Measurements from ENCODE around the gene SLIT3. TPM values are rescaled to one million over a fixed set of nuclear protein-coding genes. Genes with fewer than 3 reads are reported as not detected.
A peak's percentile ranks its signal among the peaks of the same experiment; 100 is the strongest.

The SLIT3 gene
- polyA plus RNA-seq, 1 of the 3 experiments (the other 2 are of a cell fraction) = 119 TPM

DNA sequence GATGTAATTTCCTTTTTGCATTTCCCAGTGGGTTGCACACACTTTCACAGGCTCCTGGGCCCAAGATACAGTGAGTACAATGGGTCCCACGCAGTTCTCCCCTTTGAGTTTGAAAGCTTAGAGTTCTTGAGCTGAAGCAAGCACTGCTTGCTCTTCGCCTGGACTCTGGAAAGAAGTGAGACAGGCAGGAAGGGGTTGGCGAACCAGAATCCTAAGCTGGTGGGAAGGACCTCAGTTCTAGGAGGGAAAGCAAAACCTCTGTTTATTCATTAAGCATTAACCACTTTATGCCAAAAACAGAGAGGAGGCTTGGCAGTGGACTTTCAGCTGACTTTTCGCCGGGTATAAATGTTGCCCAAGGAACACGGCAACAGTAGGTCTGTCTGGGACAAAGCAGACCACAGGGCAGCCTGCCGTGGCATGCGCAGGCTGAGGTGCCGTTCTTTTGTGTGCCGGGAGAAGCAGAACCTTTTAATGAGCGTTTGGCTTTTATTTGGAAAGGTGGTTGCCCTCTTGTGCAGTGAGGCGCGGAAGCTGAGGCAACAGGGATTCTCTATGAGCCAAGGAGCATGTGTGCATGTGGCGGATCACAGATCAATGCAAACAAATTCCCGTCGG is 481.8 kb downstream of the SLIT3 start:
- H2AFZ ChIP-seq (ENCODE audit: low read depth) = no peak overlapping the region
- DNase-seq = no peak
- H3K27ac ChIP-seq (ENCODE audit: low read depth in 2 of 2, low read length in 1 of 2) = peak overlapping the region in 1 of 2 experiments; percentile 87; a peak in 2 of 4 replicates
- H3K79me2 ChIP-seq (ENCODE audit: insufficient read depth) = no peaks in the 10 kb centered on the region
- H3K9ac ChIP-seq = no peak overlapping the region
- WGBS (ENCODE audit: low lambda C conversion rate) = 89% methylated on average over 16 of the region's 16 CpGs
- no peaks in the 10 kb centered on the region for H3K9me2 ChIP-seq
- no peak overlapping the region for H3K4me2 ChIP-seq
- peaks cover 29 to 93% of the 10 kb centered on the region in 2 experiments for H3K36me3 ChIP-seq (replicated peaks in 1 of 2; ENCODE audit: control insufficient read depth in 1 of 2, insufficient read depth in 2 of 2, low read length in 1 of 2)
- no peaks in the 10 kb centered on the region for H3F3A ChIP-seq (replicated peaks; ENCODE audit: insufficient read depth)
- ChIA-PET CTCF (interaction anchor here (0.8 to 1.7 kb wide), 3 partner anchors 58 to 127 kb away, joined by 3 to 7 read pairs (median 3); no protein-coding TSS in a partner anchor), POLR2A (interaction anchor here (0.6 to 1.3 kb wide), 2 partner anchors 13 to 84 kb away, joined by 3 to 4 read pairs; no protein-coding TSS in a partner anchor)
- H3K4me3 ChIP-seq (ENCODE audit: low read depth in 2 of 2, low read length in 1 of 2) = no peak overlapping the region
- no peaks in the 10 kb centered on the region for H4K20me1 ChIP-seq (ENCODE audit: insufficient read depth)
- TF ChIP-seq CHD2 (IDR thresholded peaks at IDR 0.05; ENCODE audit: low read length, partially characterized antibody) (no peak), TCF12 (IDR thresholded peaks at IDR 0.05) (no peak), RXRA (IDR thresholded peaks at IDR 0.05; ENCODE audit: borderline replicate concordance, low read depth) (no peak), EZH2phosphoT487 (IDR thresholded peaks at IDR 0.05; ENCODE audit: borderline replicate concordance, low read depth) (no peak), SMC3 (IDR thresholded peaks at IDR 0.05; ENCODE audit: low read depth, low read length) (no peak), TEAD4 (IDR thresholded peaks at IDR 0.05; ENCODE audit: borderline replicate concordance, insufficient read depth) (no peak), GATA2 (CRISPR knock-in tag; IDR thresholded peaks at IDR 0.05) (no peak), JUND (IDR thresholded peaks at IDR 0.05) (no peak), ELF1 (IDR thresholded peaks at IDR 0.05) (no peak), RAD21 (IDR thresholded peaks at IDR 0.05; ENCODE audit: low read length) (no peak), RCOR1 (IDR thresholded peaks at IDR 0.05; ENCODE audit: low read length) (no peak), TAF1 (IDR thresholded peaks at IDR 0.05; ENCODE audit: borderline replicate concordance, low read depth, low read length) (no peak), YY1 (IDR thresholded peaks at IDR 0.05; ENCODE audit: low read depth) (no peak), RFX5 (IDR thresholded peaks at IDR 0.05; ENCODE audit: low read length) (no peak)
- TF ChIP-seq, protein P1, sequence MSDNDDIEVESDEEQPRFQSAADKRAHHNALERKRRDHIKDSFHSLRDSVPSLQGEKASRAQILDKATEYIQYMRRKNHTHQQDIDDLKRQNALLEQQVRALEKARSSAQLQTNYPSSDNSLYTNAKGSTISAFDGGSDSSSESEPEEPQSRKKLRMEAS (IDR thresholded peaks at IDR 0.05; ENCODE audit: low read depth) = no peak
- TF ChIP-seq, protein P2, sequence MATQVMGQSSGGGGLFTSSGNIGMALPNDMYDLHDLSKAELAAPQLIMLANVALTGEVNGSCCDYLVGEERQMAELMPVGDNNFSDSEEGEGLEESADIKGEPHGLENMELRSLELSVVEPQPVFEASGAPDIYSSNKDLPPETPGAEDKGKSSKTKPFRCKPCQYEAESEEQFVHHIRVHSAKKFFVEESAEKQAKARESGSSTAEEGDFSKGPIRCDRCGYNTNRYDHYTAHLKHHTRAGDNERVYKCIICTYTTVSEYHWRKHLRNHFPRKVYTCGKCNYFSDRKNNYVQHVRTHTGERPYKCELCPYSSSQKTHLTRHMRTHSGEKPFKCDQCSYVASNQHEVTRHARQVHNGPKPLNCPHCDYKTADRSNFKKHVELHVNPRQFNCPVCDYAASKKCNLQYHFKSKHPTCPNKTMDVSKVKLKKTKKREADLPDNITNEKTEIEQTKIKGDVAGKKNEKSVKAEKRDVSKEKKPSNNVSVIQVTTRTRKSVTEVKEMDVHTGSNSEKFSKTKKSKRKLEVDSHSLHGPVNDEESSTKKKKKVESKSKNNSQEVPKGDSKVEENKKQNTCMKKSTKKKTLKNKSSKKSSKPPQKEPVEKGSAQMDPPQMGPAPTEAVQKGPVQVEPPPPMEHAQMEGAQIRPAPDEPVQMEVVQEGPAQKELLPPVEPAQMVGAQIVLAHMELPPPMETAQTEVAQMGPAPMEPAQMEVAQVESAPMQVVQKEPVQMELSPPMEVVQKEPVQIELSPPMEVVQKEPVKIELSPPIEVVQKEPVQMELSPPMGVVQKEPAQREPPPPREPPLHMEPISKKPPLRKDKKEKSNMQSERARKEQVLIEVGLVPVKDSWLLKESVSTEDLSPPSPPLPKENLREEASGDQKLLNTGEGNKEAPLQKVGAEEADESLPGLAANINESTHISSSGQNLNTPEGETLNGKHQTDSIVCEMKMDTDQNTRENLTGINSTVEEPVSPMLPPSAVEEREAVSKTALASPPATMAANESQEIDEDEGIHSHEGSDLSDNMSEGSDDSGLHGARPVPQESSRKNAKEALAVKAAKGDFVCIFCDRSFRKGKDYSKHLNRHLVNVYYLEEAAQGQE (IDR thresholded peaks at IDR 0.05; ENCODE audit: low read depth, low read length) = no peak
- TF ChIP-seq, protein P3, sequence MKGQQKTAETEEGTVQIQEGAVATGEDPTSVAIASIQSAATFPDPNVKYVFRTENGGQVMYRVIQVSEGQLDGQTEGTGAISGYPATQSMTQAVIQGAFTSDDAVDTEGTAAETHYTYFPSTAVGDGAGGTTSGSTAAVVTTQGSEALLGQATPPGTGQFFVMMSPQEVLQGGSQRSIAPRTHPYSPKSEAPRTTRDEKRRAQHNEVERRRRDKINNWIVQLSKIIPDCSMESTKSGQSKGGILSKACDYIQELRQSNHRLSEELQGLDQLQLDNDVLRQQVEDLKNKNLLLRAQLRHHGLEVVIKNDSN (IDR thresholded peaks at IDR 0.05; ENCODE audit: borderline replicate concordance, low read depth) = no peak
- no peaks in the 10 kb centered on the region for H3K9me3 ChIP-seq
- H3K27me3 ChIP-seq (ENCODE audit: insufficient read depth) = no peaks in the 10 kb centered on the region
- peaks cover 0 to 91% of the 10 kb centered on the region in 2 experiments; a peak in 3 of 4 replicates for H3K4me1 ChIP-seq (ENCODE audit: control insufficient read depth in 1 of 2, insufficient read depth in 2 of 2, low read depth in 1 of 2, low read length in 1 of 2)

Data from SK-N-SH (cell line).